HG03342 (cell line): ENCODE measurements around the gene ZNF789.
A peak's percentile ranks its signal among the peaks of the same experiment; 100 is the strongest.
"Not testable (repeated sequence)": the region's sequence is repeated elsewhere in the genome, so short reads cannot be mapped to it uniquely, and the experiment has no call there.

ENCODE experiments used
- ATAC-seq: cut with Tn5 transposase; IDR thresholded peaks from one replicate; pipeline ENCODE4 v1.9.1; 2021; ENCODE audit warnings: mild to moderate bottlenecking, moderate library complexity; ENCODE audit not compliant: unreplicated experiment

Gene ZNF789

GRCh38 chr7:99501236-99501635 lies 28.5 kb downstream of the ZNF789 start:
- not testable (repeated sequence) for ATAC-seq

GRCh38 chr7:99504281-99504602 lies 31.6 kb downstream of the ZNF789 start:
- ATAC-seq: no peak

GRCh38 chr7:99504603-99505323 lies 32.1 kb downstream of the ZNF789 start, which contains the start of gene ZKSCAN5:
ZKSCAN5 (plus strand) TSS chr7:99504662; CDS start chr7:99506045, 1,383 bp downstream.
- peak; percentile 75 for ATAC-seq

GRCh38 chr7:99505324-99505662 lies 32.6 kb downstream of the ZNF789 start:
- ATAC-seq: no peak

GRCh38 chr7:99514050-99514449 lies 41.4 kb downstream of the ZNF789 start:
- no peak for ATAC-seq

GRCh38 chr7:99521399-99521798 lies 48.7 kb downstream of the ZNF789 start:
- no peak for ATAC-seq

GRCh38 chr7:99525713-99526440 lies 53.2 kb downstream of the ZNF789 start:
- no peak for ATAC-seq

GRCh38 chr7:99531354-99531765 lies 58.7 kb downstream of the ZNF789 start:
- ATAC-seq: no peak

- no peak for ATAC-seq
Observed at GRCh38 chr7:99535667-99536066, 63.0 kb downstream of the ZNF789 start.
